Fibroblast of skin of left biceps (primary cell): ENCODE data around the gene TXNDC11.

Experiments used
- DNase-seq, 2 experiments: peaks; one replicate each; pipeline ENCODE4 v3.0.0-alpha.2; 2013; ENCODE audit warnings: low read depth in 2 of 2

The TXNDC11 gene

DNA sequence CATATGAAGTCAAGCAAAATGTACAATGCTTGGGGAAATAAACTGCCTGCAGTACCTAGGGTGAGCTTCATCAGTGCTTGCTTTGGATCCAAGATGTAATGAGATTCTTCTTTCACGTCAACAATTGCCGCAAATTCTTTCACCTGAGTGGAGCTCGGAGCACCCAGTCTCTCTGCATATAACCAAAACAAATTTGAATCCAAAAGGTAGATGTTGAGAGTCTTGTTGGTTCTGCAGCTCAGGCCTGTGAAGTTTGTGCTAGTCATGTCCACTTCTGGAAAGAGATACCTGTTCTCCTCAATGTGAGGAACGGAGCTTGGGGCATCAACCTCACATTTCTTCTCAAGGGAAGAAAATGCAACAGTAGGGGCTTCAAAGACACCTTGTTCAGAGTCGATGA is 51.4 kb downstream of the TXNDC11 start:
- no peak for DNase-seq

DNA sequence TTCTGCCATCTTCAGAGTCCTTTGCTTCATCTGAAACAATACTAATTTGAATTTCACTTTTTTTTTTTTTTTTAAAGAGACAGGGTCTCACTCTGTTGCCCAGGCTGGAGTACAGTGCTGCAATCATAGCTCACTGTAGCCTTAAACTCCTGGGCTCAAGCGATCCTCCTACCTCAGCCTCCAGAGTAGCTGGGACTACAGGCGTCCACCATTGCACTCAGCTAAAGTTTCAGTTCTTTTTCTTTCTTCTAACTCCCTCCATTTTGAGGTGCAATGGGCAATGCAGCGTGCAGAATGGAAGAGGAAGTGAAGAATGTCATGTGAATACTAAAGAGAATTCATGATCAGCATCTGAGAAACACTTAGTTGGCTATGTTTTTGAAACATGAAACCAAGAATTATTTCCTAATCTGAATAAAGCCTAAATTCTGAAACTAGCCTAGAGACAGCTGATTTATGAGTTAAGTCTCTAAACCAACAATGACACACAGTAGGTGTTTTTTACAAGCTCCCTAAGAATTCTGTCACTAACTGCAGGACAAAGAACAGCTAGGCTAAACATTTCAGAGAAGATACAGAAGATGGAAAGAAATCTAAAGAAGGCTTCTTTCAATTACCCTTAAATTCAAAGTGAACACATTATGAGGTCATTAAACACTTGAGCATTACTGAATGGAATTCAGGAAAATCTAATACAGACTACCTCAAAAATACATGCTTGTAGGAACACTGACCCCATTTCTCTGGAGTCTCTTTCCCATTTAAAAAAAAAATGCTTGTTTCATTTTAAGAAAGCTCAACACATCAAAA is 53.4 kb downstream of the TXNDC11 start:
- DNase-seq: no peak

DNA sequence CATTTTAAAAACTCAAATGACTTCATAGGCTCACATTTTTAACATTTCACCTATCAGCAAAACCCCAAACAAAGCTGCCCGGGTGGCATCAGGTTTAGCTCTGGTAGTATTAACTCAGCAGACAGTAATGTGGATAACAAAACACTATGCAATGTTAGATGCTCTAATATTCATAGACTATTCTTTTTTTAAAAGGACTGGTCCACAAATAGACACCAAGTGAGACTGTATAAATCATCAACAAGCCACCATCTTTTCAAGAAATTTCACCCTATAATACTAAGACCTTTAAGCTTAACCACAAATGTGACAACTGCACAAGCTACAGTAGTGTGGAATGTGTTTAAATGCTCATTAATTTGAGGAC is 54.2 kb downstream of the TXNDC11 start:
- DNase-seq: no peak

DNA sequence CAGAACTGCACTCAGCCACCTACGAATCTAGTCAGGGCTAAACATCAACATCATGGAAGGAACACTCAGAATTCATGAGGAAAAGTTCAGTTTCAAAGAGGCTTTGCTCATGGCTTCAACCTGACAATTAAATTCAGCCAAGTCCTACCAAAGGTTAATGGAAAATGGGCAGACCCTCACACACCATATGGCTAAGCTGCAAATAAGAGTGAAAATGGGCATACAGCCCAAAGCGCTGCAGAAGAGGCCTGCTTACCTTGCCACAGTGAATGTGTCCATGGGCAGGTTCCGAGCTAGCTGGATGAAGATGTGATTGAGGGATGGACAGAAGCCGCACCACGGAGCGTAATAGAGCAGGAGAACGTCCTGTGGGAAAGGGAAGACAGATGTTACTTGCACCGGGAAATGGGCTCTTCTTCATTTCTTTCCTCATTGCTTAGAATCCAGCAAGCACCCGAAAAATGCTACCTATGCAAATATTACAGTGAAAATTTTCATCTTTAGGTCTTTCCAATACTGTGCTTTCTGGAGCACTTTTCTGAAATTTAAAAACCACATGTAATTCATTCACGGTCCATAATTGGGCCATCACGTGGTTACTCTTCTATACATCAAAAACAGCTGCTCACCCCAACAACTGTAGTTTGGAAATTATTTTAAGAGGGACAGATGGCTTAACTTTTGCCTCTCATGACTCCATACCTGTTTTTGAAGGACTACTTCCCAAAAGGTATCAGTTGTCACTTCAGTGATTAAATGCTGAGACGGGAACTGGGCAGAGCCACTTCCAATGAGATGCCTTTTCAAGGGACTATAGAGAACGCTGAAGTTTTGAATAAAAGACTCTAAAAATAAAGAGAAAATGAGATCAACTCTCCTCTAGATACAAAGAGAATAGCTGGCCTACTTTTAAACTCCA is 54.8 kb downstream of the TXNDC11 start:
- DNase-seq: no peak

DNA sequence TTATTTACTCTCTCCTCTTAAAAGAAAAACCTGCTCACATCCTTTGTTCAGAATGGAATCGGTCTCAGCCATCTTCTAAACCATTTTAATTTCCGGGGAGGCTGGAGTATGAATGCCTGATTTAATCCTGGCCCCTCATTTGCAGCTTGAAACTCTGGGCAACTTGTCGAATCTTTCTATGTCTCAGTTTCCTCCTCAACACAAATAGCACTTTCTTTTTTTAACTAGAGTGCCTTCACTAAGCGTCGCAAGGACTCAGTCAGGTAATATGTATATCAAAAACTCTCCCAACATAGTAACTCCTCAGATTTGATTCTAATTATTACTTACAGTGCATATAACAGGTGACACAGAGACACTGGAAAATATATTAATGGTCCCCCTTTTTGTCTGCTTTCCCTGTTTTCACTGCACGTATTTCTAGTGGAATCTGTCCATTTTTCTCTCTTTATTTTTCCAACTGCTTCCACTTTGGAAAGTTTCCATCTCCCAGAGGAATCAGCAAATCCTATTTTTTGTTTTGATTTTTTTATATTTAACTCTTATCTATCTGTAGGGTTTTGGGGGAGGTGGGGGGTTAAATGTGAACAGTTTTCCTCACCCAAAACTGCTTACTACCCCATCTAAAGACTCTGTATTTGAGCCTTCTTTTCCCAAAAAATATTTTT is 55.8 kb downstream of the TXNDC11 start:
- DNase-seq: no peak

DNA sequence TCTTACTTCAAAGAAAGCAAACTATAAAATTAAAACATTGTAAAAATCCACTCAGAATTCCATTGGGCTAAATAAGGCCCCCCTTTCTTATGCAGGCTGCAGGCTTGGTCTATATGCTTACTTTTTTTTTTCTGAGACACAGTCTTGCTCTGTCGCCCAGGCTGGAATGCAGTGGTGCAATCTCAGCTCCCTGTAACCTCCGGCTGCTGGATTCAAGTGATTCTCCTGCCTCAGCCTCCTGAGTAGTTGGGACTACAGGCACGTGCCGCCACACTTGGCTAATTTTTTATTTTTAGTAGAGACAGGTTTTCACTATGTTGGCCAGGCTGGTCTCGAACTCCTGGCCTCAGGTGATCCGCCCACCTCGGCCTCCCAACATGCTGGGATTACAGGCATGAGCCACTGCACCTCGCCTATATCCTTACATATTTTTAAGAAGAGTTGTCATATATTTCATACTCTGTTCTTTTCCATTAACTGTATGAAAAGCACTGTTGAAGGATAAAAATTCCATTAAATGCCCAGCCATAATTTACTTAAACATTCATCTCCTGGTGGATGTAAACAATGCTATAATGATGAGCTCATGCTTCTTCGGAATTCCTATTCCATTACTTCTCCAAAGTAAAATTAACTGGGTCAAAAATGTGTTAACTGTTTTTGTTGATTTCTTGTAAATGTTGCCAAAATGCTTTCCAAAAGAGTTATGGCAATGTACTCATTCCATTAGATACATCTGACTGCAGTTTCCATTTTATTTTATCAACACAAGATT is 56.6 kb downstream of the TXNDC11 start:
- DNase-seq: peak in 1 of 2 experiments; percentile 10

DNA sequence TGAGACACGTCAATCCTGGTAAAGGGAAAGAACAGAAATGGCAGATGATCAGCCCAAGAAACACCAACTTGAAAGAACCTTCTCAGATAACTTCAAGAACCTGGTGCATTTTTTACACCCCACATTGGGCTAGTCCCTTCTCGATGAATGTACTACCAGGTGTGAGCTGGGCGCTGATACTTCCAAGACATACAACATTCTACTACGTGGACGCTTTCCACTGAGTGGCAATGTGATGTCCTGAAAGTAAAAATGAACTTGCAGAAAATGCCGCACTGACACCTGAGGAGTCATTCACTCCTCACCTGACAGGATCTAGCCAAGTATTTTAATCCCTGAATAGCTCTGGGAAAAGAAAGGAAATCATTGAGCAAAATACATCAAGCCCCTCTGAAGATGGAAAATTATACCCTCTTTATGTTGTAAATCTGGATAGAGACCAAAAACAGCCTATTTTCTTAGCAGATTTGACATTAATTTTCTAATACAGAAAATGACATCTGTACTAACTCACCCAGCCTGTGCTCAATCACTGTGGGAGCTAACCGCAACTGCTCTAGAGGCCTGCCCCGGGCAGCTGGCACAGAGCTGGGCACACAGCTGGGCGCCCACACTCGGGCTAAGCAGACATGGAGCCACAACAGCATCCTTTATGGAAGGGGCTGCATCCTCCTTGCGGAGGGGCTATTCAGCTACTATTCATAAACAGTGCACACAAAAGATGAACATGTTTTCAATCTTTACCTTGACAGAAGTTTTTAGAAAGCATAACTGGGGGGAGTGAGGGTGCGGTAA is 58.2 kb downstream of the TXNDC11 start:
- DNase-seq: no peak

DNA sequence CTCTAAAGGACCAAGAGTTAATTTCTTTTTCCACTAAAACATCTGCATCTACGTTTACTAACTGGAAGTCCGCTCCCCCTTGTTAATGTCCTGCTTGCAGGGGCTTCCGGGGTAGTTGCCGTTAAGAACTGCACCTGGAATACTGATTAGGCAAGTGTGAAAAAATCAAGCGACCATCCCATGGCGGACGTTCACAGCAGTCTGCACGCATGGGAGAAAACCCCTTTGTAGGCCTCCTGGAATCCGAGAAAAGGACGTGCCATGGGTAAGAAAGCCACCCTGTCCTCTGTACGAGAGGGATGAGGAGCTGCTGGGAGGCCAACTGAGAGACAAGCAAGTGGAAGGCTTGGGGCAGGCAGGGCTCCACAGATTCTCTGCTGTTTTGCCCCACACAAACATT is 59.5 kb downstream of the TXNDC11 start:
- no peak for DNase-seq

DNA sequence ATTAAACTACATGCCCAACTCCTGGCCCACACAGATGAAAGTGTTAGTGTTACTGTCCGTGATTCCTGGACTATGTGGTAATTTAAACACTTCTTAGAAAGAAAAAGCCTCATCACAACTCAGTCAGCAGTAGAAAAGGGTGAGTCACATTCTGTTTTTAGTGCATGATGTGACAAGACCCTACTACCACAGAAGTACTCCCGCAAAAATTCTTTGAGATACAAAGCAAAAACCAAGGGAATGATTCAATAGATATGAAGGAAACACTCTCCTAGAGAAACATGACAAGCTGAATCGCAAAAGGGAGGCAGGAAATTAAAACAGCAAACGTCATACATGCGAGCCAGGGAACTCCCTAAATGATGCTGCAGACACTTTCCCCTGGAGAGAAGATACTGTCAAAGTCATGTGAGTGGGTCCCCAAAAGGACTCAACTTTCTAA is 60.0 kb downstream of the TXNDC11 start:
- peak; percentile 65 to 69 for DNase-seq

DNA sequence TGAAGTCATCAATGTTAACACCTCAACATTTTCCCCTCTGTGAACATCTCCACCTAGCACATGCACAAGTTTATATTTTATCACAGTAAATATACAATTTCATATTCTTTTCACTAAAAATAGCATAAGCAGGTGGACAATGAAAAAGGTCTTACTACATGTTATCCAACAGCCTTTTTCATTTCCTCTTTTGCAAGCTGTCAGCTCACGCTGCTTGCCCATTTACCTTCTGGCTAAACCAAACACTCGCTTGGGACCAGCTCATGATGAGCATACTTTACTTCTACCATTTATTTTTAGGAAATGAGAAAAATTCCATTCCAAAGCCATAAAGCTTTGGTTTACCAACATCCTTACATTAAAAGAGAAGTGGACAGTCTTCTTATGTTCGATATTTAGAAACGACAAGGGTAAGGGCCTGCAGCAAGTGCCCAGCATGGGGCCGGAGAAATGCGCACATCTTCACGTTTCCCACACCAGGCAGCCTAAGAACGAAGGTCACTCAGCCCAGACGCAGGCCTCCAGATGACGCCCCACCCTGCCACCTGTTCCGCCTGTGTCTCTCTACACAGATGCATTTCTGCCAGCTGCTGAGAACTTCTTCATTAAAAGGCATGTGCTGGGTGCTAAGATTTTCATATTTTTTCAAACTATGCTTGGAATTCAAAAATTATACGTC is 60.5 kb downstream of the TXNDC11 start:
- DNase-seq: no peak

DNA sequence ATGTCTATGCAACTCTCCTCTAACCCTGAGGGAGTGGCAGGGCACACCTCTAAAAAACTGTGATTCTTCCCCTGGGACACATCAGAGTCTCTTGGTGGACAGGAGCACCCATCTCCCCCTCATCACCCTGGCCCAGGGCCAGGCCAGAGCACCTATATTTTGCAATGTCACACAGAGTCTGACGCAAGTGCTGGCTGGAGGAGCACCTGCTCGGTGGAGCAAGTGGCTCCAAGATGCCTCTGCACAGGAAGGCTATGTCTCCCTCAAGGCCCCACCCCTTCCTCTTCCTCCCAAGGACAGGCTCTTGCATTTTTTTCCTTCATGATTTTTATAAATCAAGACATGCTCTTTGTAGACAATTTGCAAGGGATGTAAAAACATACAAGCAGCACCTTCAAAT is 61.1 kb downstream of the TXNDC11 start:
- no peak for DNase-seq

DNA sequence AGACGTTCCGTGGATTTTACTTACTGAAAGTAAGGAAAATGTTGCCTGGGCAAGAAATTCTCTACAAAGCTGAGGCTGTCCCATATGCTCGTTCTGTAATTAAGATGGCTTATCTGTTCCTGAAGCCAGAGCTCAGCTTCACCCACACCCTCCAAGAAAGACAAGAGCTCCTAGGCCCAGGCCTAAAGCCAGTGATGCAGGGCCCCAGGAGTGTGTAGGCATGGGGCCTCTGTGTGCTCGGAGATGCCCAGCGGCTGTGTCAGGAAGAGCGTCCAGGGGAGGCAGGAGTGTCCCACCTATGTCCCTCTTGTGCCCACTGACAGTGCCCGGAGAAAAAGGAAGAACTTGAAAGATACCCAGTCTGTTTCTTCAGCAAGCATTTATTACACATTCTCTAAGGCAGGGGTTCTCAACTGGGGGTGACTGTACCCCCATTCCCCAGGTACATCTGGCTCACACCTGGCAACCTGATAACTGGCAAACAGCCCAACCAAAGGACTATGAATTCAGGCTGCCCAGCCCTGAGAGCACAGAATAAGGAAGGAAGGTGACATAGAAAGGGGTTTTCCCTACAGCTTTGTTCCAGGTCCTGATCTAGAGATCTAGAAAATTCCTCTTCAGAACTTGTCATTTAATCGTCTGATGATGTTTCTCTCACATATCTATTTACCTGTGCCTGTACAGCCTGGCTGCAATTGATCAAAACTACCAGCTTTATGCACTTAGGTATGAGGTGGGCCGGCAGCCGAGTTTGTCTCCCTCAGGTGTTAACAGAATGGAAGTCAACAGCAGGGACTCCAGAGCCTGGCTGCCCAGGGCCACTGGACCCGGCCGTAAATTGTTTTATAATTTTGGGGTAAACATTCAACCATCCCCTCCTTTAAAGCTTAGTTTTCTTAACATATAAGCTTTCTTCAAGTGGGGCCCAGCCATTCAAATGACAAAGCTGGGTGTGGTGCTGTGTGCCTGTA is 62.4 kb downstream of the TXNDC11 start:
- no peak for DNase-seq

DNA sequence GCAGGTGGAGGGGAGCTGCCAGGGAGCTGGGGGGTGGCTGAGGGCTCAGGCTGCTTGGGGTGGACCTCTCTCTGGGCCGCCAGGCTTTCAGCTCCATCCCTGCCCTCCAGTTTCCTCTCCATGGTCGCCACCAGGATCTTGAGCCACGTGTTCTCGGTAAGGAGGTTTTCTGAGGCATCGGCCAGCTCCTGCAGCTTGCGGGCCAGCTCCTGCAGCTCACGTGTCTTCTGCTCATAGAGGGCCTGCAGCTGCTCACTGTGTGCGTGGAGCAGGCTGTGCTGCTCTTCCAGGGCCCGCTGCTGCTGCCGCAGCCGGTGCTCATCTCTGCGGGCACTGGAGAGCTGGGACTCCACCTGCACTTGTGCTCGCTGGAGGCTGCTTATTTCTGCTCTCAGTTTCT is 63.4 kb downstream of the TXNDC11 start:
- DNase-seq: no peak

DNA sequence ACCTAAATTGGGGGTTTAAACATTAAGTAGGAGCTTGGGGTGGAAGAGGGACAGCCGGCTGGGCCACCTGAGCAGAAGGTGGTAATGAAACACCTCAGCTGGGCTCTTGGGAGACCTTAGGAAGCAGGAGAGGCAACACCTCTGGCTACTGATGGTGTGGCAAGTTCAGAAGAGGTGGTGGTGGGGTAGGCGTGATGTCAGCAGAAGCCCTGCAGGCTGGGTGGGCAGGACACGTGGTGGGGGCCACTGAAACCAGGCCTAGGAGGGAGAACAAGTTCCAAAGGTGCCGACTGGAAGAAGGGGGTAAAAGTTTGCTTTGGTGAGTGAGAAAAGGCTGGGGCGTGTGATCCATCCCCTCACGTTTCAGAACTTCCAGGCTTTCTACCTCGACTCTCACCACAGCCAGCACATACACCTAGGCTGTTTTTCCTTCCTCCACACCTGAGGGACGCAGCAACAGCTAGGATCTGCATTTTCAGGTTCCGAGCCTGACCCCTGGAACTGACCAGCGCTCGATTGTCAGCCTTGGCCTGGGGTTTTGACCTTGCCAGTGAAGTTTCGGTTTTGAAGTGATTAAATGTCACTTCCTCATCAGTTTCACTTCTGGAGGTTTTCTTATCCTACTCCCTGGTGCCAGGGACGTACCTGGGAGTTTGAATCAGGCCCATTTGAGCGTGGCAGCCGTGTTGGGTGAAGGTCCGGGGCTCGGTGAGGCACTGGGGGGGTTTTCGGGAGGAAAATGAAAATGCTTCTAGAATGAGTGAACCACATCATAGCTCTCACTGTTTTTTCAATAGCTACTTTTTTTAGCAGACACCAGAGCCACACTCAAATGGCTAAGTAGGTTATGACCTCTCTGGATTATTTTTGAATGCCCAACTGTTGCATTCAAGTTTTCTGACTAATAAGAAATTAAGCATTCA is 64.4 kb downstream of the TXNDC11 start:
- DNase-seq: no peak

DNA sequence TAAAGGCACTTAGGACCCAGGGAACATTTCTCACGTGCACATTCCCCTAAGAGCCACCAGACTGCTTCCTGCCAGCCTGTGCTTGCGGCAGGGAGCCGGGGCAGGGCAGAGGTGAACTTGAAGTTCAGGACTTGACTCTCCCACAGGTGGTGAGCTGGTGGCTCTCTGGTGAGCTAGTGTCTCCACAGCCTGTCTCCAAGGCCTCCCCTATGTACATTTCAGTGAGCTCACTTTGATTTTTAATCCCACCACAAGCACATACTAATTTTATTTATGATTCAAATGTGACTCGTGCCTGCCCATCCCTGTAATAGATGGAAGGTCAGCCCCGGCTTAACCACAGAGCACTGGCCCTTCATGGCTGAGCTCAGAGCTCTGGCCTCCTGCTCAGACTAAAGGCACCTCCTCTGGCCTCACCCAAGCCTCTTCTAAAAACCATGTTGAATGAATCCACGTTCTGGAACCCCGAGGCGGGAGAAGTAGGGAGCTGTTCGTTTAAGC is 65.2 kb downstream of the TXNDC11 start:
- no peak for DNase-seq

DNA sequence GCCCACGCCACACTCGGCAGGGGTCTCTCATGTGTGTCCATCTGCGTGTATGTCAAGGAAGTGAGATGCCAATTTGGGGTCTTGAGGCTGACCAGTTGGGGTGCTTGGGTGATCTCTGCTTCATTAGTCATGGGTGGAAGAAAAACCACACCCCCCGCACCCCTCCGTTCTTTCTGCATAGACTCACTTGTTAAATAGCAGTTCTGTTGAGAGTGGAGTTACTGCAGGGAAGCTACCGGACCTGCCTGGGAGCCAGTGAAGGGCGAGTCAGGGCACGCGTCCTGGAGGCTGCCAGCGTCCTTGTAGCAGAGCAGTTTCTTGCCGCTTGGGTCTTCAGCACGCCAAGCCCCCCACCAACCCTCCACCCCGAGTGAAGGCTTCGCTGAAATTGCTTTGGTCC is 65.9 kb downstream of the TXNDC11 start:
- DNase-seq: no peak
